Gastroesophageal sphincter (tissue), 4 donors: ENCODE measurements around the gene PPP1R13B. TPM values are rescaled to one million over a fixed set of nuclear protein-coding genes. Genes with fewer than 3 reads are reported as not detected.

Experiments used
- ATAC-seq: fragments of 150-250 bp; one replicate; pipeline ENCODE4 v1.9.1; 2016; ENCODE audit warnings: mild to moderate bottlenecking, moderate library complexity
- H3K27ac ChIP-seq, 4 donors: fragments of 200-600 bp; sonication (generic) in 3 of 4; 1 replicate in 3 of 4; 2 replicates in 1 of 4; pipeline ENCODE4 v1.5.1; 2016 to 2019
- H3K27me3 ChIP-seq: fragments of 200-600 bp; sonication (generic); one replicate; pipeline ENCODE4 v1.5.1; 2019
- H3K36me3 ChIP-seq, 2 donors: fragments of 200-600 bp; sonication (generic); one replicate each; pipeline ENCODE4 v1.5.1; 2019; ENCODE audit warnings: control low read depth in 1 of 2
- H3K4me1 ChIP-seq, 3 donors: fragments of 200-600 bp; sonication (generic); 1 replicate in 2 of 3; 2 replicates in 1 of 3; pipeline ENCODE4 v1.5.1; 2016 to 2019; ENCODE audit warnings: control low read depth in 2 of 3
- H3K4me3 ChIP-seq, 2 donors: fragments of 200-600 bp; sonication (generic); one replicate each; pipeline ENCODE4 v1.5.1; 2019; ENCODE audit warnings: mild to moderate bottlenecking in 1 of 2, moderate library complexity in 1 of 2
- H3K9me3 ChIP-seq, 3 donors: fragments of 200-600 bp; sonication (generic); one replicate each; pipeline ENCODE4 v1.5.1; 2017 to 2019; ENCODE audit warnings: control low read depth in 2 of 3
- EP300 ChIP-seq: sonication (generic); formaldehyde crosslinking; IDR thresholded peaks from one replicate; pipeline ENCODE4 v1.6.1; 2017; ENCODE audit warnings: antibody characterized with exemption, mild to moderate bottlenecking
- POLR2A ChIP-seq, 2 donors: fragments of 450-650 bp; IDR thresholded peaks; one replicate each; pipeline ENCODE4 v1.6.1; 2017; ENCODE audit warnings: antibody characterized with exemption in 2 of 2, mild to moderate bottlenecking in 2 of 2, moderate library complexity in 1 of 2
- POLR2AphosphoS5 ChIP-seq: sonication (generic); formaldehyde crosslinking; IDR thresholded peaks from one replicate; pipeline ENCODE4 v1.6.1; 2017; ENCODE audit warnings: antibody characterized with exemption
- WGBS, 2 donors: methylation state at CpG; one replicate each; pipeline ENCODE4 v1.1.5; 2018; ENCODE audit warnings: low coverage in 1 of 2; 5-methylcytosine and 5-hydroxymethylcytosine counted together
- total RNA-seq, 4 donors: library from RNA; depleted of rRNA; stranded (reverse); fragments of >200 nt; gene quantifications; one replicate each; pipeline ENCODE4 v1.1.0, GENCODE V29; 2016
- TF ChIP-seq, protein P1 (sequence below), 4 experiments: fragments of 200-600 bp in 2 of 4; fragments of 450-650 bp in 2 of 4; sonication (generic) in 1 of 4; IDR thresholded peaks; one replicate each; pipeline ENCODE4 v1.5.1; 2017 to 2019; ENCODE audit warnings: antibody characterized with exemption in 4 of 4, mild to moderate bottlenecking in 2 of 4, moderate library complexity in 2 of 4

The PPP1R13B gene
- total RNA-seq, 4 donors from 2014 or later, result 13.9 to 24.8 (median 17.5) TPM

DNA sequence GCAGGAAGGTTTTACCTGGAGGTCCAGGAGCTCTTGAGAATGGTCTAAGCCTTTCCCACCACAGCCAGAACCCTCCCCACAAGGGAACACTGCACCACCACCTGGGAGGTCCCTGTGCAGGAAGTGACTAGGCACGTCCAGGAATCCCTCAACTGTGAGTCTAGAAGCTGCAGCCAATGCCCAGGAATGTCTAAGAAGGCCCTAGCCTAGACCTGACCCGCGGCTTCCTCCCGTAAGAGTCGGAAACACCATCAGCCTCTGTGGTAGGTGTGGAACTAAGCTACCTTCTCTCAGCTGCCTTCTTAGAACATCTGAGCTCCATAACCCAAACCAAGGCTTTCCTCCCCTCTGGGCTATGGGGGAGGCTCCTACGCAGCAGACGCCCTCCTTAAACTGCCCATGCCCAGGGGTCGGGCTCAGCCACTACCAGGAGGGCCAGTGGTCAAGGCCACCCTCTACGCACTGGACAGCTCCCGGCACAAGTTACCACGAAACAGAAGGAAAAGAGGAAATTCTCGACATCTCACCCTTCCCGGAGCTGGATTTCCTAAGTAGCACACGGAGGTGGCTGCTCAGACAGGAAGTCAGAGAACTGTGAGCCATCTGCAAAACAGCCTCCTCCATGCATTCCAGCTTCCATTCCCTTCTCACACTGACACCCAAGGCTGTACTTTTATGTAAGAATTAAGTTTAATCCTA, 106.2 kb downstream of the PPP1R13B start:
- 49 to 78% methylated on average over 3 to 5 of the region's 14 CpGs for WGBS, 2 donors
- TF ChIP-seq POLR2AphosphoS5 (no peak), POLR2A (IDR thresholded peaks at IDR 0.05) (no peak), EP300 (no peak)
- TF ChIP-seq, protein P1, sequence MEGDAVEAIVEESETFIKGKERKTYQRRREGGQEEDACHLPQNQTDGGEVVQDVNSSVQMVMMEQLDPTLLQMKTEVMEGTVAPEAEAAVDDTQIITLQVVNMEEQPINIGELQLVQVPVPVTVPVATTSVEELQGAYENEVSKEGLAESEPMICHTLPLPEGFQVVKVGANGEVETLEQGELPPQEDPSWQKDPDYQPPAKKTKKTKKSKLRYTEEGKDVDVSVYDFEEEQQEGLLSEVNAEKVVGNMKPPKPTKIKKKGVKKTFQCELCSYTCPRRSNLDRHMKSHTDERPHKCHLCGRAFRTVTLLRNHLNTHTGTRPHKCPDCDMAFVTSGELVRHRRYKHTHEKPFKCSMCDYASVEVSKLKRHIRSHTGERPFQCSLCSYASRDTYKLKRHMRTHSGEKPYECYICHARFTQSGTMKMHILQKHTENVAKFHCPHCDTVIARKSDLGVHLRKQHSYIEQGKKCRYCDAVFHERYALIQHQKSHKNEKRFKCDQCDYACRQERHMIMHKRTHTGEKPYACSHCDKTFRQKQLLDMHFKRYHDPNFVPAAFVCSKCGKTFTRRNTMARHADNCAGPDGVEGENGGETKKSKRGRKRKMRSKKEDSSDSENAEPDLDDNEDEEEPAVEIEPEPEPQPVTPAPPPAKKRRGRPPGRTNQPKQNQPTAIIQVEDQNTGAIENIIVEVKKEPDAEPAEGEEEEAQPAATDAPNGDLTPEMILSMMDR (IDR thresholded peaks at IDR 0.05), result no peak
- Histone ChIP-seq H3K27ac (peak overlapping the region in 3 of 4 donors; percentile 24 to 46 (median 43)), H3K4me3 (no peak overlapping the region), H3K9me3 (no peaks in the 10 kb centered on the region), H3K27me3 (no peaks in the 10 kb centered on the region), H3K4me1 (peaks cover 2 to 40% (median 12%) of the 10 kb centered on the region in 3 donors), H3K36me3 (peaks cover 0 to 64% of the 10 kb centered on the region in 2 donors)
- ATAC-seq, result no peak

DNA sequence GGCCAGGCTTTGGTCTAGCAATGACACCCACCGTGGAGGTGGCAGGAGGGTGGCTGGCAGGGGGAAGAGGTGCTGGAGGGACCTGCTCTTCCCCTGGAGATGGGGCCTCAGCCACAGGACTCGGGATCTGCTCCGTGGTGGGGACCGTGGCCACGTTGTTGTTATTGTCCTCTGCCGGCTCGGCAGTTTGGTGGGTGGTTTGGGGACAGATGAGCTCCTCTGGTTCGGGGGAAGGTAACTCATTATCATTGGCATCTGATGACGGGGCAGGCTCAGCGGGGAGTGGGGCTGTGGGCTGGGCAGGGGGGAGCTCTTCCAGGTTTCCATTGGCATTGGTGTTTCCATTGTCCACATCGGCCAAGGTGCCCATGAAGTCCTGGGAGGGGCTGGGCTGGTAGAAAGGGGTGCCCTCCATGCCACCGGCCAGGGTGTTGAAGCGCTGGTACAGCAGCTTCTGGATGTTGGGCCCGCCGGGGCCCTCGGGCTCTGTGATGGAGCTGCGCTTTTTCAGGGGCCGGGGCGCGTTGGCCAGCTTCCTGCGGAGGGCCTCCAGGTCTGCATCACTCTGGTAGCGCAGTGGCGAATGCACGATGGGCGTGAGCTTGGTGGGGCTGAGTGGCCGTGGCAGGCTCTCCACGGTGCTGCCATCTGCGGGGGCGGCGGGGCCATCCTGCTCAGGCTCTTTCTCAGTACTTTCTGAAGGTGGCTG, 107.4 kb downstream of the PPP1R13B start:
- 92 to 100% methylated on average over 1 to 5 of the region's 30 CpGs for WGBS, 2 donors
- no peak for ATAC-seq

DNA sequence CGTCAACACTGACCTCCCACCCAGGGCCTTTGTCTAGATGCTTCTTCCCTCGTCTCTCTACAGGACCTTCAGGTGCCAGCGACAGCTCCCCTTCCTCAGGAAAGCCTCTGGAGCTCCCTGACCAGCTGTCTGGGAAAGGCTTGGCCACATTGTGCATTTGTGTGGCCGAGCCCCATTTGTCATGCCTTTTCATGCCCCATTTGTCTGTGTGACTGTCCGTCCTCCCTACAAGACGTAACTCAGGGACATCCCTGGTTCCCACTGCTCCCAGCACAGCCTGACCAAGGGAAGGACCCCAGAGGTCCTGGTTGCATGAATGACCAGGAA, 107.9 kb downstream of the PPP1R13B start:
- Histone ChIP-seq H3K4me1 (peaks cover 8 to 57% (median 28%) of the 10 kb centered on the region in 3 donors), H3K4me3 (no peak overlapping the region), H3K9me3 (no peaks in the 10 kb centered on the region), H3K36me3 (peaks cover 0 to 59% of the 10 kb centered on the region in 2 donors), H3K27ac (peak overlapping the region in 3 of 4 donors; percentile 91 to 96 (median 93)), H3K27me3 (no peaks in the 10 kb centered on the region)
- no peak for ATAC-seq
- WGBS, 2 donors, result 71 to 93% methylated on average over 1 to 3 of the region's 6 CpGs
- TF ChIP-seq POLR2AphosphoS5 (no peak), EP300 (no peak), POLR2A (IDR thresholded peaks at IDR 0.05) (no peak)
- TF ChIP-seq, protein P1 (IDR thresholded peaks at IDR 0.05), result no peak

More for the DNA sequence above, 107.4 kb downstream of the PPP1R13B start:
- no peak for TF ChIP-seq POLR2AphosphoS5
- TF ChIP-seq, protein P1 (IDR thresholded peaks at IDR 0.05), result no peak
- TF ChIP-seq EP300, result no peak
- TF ChIP-seq POLR2A (IDR thresholded peaks at IDR 0.05), result no peak
- peaks cover 0 to 59% of the 10 kb centered on the region in 2 donors for H3K36me3 ChIP-seq
- no peaks in the 10 kb centered on the region for H3K27me3 ChIP-seq
- no peak overlapping the region for H3K4me3 ChIP-seq
- peak overlapping the region in 3 of 4 donors; percentile 91 to 96 (median 93) for H3K27ac ChIP-seq
- H3K4me1 ChIP-seq, result peaks cover 8 to 52% (median 24%) of the 10 kb centered on the region in 3 donors
- no peaks in the 10 kb centered on the region for H3K9me3 ChIP-seq

DNA sequence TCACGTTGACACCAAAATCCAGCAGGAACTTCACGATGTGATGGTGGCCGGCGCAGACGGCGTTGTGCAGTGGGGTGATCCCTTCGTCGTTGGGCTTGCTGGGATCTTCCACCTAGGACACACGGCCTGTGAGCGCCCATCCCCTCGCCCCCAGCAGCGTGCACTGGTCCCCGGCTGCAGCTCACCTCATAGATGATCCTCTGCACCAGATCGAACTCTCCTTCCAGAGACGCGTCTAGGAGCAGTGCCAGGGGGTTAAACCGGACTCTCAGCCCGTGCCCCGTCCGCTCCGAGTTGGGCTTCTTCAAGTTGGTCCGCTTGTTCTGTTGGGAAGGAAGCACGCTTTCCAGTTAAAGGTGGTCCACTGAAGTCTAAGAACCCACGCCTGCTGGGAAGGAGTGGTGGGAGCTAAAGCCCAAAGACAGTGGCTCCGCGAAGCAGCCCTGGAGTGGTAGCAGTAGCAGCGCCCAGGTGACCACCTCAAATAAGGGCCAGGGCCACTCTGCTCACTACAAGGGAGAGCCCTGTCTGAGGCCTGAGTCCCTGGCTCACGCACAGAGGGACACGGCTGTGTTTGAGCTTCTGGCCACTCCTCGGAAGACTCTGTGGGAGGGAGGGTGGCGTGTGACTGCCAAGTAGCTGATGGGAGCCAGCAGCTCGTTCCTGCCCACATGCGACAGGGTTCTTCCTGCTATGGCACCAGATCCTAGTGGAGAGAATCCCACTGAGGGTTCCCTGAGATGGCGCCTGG, 108.5 kb downstream of the PPP1R13B start:
- no peaks in the 10 kb centered on the region for H3K27me3 ChIP-seq
- TF ChIP-seq POLR2AphosphoS5, result no peak
- TF ChIP-seq, protein P1 (IDR thresholded peaks at IDR 0.05), result no peak
- no peak for TF ChIP-seq EP300
- peaks cover 8 to 63% (median 28%) of the 10 kb centered on the region in 3 donors for H3K4me1 ChIP-seq
- peak overlapping the region in 3 of 4 donors; percentile 91 to 96 (median 93) for H3K27ac ChIP-seq
- H3K36me3 ChIP-seq, result peaks cover 0 to 61% of the 10 kb centered on the region in 2 donors
- ATAC-seq, result no peak
- H3K4me3 ChIP-seq, result no peak overlapping the region
- no peaks in the 10 kb centered on the region for H3K9me3 ChIP-seq
- WGBS, 2 donors, result 73 to 80% methylated on average over 3 to 12 of the region's 34 CpGs
